Eye (tissue), 1 donor: ENCODE measurements around the gene ERCC2.
"Not testable (repeated sequence)": the region's sequence is repeated elsewhere in the genome, so short reads cannot be mapped to it uniquely, and the experiment has no call there.

Experiments
- DNase-seq: peaks from one replicate; pipeline ENCODE4 v3.0.0-alpha.2; 2015

The ERCC2 gene

DNA sequence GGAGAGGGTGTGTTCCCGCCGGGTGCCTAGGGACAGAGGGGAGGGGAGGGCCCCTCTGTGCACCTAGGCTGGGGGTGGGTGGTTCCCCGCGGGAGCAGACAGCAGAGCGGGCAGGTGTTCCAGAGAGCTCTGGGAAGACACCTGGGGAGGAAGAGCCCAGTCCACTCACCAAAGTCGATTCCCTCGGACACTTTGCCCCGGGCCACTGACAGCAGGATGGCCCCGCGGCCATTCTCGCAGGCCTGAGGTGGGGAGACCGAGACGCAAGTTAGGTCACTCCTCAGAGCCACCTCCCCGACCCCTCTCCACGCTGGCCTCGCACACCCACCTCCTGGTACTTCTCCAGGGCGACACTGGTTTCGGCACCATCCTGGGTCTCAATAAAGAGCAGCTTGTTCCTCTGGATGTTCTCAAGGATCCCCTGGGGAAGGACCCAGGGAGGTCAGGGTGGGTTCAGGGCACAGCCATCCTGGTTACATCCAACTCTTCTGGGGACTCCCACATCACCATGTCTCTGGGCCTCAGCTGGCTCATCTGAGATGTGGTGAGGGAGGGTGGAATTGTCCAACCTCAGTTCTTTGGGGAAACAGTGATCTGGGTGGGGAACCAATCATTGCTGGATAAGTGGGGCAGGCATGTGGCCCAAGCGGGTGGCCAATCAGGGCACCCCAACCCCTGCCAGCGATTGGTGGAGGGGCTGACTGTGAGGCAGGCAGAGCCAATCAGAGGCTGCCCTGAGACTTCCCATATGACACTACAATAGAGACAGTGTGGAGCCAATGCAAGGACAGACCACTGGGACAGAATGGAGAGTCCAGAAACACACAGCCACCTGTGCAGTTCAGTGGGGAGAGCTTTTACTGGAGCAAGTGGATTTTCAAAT is 17.2 kb downstream of the ERCC2 start:
- DNase-seq, result no peak

DNA sequence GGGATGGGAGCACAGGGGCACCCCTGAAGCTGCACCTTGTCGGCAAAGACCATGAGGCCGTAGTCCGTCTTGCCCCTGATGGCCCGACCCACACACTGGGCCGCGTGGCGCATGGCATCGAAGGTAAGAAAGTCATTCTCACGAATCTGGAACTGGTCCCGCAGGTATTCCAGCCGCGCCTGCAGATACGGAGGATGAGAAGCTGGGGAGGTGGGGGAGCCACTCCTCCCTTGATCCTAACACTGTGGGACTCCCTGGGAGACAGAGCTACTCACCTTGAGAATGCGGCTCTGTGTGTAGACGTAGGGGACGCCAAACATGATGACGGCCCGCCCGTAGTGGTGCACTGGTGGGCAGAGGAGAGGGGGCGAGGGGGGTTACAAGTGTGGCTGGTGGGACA is 17.9 kb downstream of the ERCC2 start:
- no peak for DNase-seq

DNA sequence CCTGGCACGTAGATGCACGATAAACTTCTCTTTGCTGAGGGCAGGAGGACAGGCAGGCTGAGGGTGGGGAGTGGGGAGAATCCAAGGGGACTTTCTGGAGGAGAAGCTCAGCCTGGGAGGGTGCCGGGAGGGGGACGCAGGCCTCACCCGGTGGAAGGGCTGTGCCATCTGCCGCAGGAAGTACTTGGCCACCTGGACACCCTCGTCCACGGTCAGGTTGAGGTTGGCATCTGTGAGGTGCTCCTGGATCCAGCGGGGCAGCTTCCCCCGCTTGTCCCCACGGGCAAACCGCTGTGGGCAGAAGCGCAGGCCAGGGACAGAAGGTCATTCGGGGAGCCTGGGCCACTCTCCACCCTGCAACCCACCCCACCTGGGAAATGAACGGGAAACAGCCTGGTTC is 18.3 kb downstream of the ERCC2 start:
- no peak for DNase-seq

DNA sequence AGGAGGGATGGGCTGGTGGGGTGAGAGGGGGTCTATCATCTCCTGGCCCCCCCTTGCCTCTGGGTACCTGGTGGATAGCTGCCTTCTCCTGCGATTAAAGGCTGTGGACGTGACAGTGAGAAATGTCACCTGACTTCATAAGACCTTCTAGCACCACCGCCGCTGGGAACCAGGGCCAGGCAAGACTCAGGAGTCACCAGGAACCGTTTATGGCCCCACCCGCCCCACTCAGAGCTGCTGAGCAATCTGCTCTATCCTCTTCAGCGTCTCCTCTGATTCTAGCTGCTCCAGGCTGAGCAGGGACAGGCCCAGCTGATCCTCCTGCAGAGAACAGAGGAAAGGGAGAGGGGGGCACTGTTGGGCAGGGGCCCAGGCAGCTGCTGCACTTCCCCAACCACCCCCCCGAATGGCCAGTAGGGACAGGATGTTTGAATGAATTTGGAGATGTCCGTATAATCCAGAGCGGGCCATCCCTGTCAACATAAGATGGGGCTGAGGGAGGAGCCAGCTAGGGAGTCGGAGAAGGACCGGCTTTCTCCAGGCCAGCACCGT is 18.9 kb downstream of the ERCC2 start:
- DNase-seq, result no peak

DNA sequence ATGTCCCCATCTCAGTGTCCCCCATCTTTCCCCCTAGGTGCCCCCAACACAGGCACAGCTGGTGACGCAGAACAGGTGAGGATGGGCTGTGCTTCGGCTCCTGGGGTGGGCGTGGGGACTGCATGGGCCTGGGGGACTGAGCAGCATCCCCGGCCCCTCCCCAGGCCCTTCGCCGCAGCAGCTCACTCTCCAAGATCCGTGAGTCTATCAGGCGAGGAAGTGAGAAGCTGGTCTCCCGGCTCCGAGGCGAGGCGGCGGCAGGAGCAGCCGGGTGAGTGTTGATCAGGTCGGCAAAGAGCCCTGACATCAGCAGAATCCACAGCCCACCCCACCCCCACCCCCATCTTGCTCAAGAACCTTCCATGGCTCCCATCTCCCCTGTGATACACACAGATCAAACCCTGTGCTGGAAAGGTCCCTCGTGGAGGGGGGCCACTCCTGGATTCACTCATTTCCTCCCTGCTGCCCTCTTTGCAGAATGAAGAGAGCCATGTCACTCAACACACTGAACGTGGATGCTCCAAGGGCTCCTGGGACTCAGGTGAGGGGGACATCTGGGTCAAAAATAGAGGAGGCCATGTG is 19.8 kb downstream of the ERCC2 start:
- no peak for DNase-seq

DNA sequence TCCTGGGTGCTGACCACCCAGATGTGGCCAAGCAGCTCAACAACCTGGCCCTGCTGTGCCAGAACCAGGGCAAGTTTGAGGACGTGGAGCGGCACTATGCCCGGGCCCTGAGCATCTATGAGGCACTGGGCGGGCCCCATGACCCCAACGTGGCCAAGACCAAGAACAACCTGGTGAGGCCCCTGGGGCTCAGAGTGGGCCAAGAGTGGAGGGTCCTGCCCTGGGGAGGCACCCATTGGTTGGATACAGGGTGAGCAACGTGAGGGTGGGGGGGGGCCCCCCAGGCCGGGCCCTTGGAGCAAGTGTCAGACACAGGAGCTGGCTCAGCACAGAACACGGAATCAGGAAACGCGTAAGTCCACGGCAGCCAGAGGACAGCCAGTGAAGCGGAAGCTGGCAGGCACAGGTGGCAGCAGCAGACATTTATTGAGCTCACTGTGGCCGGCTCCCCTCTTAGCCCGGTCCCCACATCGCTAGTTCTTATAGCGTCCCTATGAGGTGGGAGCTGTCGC is 20.9 kb downstream of the ERCC2 start:
- DNase-seq, result no peak

DNA sequence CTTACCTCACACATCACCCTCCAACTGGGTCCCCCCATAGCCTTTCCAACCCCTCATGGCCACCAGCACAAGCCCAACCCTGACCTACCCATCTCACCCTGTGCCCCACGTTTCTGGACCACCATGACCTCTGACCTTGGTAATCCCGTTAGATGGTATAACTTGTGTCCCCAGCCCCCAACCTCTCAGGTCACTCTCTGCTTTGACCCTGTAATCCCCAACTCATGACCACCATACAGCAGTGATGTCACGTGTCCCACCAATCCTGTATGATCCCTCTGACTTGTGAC is 21.3 kb downstream of the ERCC2 start:
- no peak for DNase-seq

DNA sequence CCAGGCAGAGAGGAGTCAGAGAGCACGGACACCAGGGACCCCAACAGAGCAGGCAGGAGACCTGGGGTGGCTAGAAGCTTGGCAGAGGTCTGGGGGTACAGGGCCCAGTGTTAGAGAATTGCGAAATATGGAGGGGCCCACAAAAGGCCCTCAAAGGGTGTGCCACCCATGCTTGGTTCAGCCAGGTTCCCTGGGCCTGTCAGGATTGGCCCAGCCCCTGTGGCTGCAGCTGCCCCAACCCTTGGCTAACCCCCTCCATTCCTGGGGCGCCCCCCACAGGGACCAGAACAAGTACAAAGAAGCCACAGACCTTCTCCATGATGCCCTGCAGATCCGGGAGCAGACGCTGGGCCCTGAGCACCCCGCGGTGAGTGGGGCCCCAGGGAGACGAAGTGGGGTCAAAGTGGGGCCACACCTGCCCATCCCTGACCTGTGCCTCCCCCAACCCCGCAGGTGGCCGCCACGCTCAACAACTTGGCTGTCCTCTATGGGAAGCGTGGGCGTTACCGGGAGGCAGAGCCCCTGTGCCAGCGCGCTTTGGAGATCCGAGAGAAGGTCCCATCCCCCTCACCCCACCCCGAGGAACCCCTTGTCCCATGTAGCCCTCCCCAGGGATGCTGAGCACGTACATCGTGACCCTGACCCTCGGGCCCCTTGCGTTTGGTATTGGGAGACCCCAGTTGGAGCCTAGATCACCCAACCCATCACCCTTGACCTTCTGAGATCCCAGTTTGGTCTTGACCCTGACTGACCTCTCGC is 21.8 kb downstream of the ERCC2 start:
- DNase-seq, result no peak

DNA sequence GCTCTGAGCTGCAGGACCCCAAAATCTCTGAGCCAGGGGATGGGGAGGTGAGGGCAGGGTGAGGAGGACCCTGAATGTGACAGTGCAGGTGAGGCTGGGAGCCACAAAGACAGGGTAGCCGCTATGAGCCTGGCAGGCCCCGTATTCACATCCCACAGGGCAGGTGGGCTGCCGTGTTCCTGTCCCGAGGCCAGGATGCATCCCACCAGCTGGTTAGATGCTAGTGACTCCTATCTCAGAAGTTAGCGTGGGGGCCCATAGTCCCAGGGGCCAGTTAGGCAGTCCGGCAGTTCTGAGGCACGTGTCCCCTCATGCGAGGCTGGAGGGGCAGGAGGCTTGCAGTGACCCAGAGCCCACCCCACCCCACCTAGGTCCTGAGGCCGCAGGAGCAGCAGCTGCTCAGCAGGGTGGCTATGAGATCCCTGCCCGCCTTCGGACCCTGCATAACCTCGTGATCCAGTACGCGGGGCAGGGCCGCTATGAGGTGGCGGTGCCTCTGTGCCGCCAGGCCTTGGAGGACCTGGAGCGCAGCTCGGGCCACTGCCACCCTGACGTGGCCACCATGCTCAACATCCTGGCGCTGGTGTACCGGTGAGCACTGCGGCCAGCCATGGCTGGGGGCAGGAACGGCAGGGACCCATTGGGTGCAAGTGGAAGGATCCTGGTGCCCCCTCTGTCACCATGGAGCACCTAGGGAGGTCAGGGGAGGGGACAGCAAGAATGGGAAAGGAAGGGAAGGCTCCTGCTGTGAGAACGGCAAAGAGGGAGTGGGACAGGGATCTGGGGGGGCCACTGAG is 22.6 kb downstream of the ERCC2 start:
- DNase-seq, result no peak

DNA sequence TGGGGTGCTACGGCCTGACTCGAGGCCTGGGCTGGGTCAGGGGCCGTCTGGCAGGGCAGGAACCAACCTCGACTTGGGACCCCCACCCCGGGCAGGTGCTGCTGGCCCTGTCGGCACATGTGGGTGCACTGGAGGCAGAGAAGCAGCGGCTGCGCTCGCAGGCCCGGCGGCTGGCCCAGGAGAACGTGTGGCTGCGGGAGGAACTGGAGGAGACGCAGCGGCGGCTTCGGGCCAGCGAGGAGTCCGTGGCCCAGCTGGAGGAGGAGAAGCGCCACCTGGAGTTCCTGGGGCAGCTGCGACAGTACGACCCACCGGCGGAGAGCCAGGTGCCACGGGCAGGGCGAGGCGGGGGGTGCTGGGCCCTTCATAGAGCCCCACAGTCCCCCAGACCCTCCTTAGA is 23.9 kb downstream of the ERCC2 start:
- no peak for DNase-seq

DNA sequence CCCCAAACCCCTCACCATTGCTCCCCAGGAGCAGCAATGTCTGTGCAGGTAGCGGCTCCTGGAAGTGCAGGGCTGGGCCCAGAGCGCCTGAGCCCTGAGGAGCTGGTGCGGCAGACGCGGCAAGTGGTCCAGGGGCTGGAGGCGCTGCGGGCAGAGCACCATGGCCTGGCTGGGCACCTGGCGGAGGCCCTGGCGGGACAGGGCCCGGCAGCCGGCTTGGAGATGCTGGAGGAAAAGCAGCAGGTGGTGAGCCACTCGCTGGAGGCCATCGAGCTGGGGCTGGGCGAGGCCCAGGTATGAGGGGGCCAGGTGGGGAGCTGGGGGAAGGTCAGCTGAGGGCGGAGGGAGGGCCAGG is 24.9 kb downstream of the ERCC2 start:
- no peak for DNase-seq

DNA sequence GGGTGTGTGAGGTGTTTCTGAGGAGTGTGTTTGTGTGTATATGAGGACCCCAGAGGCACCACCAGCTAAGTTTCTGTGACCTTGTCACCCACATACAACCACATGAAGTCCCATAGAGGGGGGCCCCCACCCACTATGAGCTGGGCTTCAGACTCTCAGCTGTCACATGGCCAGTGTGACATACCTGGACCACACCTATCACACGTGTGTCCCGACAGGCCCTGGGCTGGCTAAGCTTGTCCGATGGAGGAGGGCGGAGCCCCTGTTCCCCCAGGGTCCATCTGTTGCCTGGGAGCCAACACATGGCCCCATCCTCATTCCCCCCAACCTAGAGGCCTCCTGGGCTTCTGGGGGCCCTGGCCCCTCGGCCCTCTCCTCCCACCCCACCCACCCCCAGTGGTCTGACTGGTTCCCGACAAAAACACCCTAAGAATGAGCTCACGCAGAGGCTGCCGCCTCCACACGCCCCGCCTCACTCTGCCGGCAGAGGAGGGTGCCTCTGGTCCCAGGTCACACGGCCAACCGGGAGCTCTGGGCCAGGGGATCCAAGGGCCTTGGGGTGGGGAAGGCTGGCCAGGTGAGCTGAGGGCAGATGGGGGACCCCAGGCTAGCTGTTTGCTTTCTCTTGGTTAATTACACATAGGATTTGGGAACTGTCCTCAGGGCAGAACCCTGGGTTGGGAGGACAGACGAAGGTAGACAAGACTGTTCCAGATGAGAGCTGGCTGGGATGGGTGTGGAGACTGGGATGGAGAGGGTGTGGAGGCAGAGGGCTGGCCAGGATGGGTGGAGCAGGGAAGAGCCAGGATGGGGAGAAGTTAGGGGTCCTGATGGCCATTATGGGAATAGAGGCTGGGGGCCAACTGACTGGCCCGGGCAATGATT is 25.5 kb downstream of the ERCC2 start:
- DNase-seq, result no peak

DNA sequence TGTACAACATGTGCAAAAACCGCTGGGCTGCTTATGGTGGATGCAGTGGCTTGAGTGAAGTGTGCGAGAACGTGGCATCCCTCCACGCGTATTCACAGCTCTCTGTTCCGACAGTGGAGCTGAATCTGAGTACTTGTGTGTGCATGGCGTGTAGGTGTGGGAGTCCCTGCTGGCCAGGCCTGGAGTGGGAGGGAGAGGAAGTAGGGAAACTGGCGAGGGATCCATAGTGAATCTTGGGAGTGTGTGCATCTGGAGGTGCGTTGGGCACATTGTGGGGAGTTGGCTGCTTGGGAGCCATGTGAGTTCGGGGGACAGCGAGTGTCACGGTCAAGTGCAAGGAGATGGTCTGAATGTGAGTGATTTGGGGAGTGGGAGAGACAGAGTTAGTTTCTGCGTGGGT is 27.5 kb downstream of the ERCC2 start:
- no peak for DNase-seq

DNA sequence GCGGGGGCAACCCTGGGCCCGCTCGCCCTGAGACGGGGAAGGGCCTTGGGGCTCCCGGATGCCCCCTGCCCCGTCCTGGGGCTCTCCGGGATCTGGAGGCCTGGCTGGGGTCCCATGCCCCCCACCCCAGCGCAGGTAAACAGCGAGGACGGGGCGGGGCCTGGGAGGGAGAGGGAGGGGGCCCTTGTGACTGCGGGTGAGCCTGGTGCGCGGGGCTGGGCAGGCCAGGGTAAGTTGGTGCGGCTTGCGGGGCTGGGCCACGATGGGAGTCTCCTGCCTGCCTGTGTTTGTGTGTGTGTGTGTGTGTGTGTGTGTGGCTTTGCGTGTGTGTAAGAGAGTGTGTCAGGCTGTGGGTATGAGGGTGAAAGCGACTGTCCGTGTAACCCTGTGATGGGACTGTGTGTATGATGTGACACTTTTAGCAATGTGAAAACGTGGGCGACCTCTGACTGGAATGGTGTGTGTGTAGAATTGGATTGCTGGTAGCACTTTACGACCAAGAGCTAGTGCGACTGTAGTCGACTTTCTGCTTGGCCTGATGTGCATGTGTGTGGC is 29.4 kb downstream of the ERCC2 start:
- no peak for DNase-seq

DNA sequence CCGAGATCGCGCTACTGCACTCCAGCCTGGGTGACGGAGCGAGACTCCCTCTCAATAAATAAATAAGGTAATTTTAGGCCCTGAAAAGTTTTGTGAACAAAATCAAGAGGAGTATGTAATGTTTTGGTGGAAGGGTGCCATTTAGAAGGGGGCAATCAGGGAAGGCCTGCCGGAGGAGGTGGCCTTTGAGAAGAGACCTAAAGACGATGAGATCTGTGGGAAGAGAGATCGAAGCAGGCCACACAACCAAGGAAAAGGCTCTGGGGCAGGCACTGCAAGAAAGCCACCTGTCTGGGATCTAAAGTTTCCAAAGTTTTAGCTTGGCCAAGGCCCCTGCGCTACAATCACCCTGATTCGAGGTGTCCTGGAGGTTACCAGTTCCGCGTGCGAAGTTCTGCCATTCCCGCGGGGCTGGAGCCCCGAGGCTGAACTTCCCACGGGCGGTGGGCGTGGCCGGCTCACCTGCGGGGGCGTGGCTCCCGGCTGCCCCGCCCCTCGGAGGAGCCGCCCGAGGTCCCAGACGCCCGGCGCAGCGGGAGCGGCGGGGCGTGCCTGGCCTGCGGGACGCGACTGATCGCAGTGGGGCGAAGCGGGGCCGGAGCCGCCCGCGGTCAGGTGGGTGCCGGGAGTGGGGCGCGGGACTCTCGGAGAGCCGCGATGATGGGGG is 30.0 kb downstream of the ERCC2 start, which contains the start of gene KLC3:
KLC3 (plus strand) TSS at position 519 of the 667 bp plus-strand sequence. CDS start 4,792 bp downstream, outside the sequence.
- no peak for DNase-seq

DNA sequence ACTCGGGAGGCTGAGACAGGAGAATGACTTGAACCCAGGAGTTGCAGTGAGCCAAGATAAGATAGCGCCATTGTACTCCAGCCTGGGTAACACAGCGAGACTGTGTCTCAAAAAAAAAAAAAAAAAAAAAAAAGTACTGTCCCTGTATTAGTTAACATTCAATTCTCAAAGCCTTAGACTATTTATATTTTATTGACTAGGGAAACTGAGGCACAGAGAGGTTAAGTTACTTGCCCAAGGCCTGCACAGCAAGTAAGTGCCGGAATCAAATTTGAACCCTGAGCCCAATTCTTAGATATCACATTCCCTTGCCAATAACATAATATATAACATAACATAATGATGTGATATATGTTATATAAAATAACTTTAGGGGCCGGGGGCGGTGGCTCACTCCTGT is 30.7 kb downstream of the ERCC2 start:
- DNase-seq, result no peak

DNA sequence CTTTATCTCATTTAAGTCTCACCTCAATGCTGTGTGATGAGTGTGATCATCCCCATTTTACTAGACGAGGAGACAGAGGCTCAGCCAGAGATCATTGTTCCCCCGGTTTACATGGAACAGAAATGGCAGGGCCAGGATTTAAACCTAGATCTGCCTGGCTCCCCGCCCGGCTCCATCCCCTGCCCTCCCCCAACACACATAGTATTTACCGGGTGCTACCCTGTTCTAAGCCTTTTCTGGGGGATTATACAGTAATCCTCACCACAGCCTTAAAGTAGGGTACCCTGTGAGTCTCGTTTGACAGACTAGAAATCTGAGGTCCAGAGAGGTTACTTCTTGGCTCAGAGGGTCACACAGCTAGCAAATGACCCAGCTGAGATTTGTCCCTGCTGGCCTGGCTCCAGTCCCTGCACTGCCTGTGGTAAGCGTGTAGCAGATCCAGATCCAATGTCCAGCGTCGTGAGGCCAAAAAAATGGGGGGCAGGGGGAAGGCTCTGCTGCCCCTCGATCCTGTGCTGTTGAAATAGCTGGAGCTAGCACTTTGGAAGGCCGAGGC is 33.6 kb downstream of the ERCC2 start:
- no peak for DNase-seq

DNA sequence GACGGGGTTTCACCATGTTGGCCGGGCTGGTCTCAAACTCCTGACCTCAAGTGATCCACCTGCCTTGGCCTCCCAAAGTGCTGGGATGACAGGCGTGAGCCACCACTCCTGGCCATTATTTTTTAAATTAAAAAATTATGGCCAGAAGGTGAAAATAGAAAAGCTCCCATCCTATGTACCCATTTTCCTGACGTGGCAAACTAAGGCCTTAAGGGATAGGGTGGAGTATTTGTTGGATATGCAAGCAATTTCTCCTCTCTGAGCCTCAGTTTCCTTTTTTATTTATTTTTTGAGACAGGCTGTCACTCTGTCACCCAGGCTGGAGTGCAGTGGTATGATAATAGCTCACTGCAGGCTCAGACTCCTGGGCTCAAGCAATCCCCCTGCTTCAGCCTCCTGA is 35.5 kb downstream of the ERCC2 start:
- DNase-seq, result not testable (repeated sequence)

DNA sequence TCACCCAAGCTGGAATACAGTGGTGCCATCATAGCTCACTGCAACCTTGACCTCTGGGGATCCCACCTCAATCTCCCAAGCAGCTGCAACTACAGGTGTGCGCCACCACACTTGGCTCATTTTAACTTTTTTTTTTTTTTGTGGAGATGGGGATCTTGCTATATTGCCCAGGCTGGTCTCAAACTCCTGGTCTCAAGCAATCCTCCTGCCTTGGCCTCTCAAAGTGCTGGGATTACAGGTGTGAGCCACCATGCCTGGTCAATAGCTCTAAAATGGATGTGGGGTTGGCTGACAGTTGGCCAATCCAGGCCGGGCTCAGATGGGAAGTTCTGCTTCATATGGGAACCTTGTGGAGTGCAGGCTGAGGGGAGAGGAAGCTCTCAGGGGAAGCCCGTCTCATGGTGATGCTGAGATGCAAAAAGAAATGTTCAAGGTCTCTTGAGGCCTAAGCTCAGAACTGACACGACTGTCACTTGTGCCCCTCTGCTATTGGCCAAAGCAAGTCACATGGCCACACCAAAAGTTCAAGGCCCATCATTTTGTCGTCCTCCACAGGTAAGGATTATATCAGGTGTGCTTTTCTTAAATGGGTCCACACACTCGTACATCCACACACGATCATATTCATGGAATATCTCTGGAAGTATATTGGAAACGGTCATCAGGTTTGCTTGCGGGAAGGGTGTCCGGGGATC is 36.6 kb downstream of the ERCC2 start:
- no peak for DNase-seq

DNA sequence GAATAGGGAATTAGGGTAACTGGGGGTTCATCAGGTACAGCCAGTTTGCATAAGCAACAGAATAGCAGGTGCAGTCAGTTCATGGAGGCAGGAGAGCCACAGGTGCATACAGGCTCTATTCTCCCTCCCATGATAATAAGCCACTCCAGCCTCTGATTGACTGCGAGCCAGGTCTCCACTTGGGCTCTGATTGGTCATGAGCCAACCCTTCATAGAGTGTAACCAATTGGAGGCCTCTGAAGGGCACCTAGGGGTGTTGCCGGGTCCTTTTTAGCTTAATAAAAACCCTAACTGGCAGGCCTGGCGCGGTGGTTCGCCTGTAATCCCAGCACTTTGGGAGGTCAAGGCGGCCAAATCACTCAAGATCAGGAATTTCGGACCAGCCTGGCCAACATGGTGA is 39.0 kb downstream of the ERCC2 start:
- no peak for DNase-seq
